GM18505 (cell line): ENCODE data around the gene LHPP.

Experiments used
- ATAC-seq: cut with Tn5 transposase; IDR thresholded peaks from one replicate; pipeline ENCODE4 v1.9.1; 2021; ENCODE audit not compliant: unreplicated experiment
- POLR2A ChIP-seq: IDR thresholded peaks from 4 replicates; pipeline ENCODE4 v1.6.1; 2011; ENCODE audit warnings: borderline replicate concordance; ENCODE audit not compliant: insufficient read depth, insufficient read length; ENCODE audit errors: extremely low read depth

LHPP gene

GRCh38 chr10:124461642-124462347 is at the start of gene LHPP:
LHPP (plus strand) TSS chr10:124461823; CDS start chr10:124461863, 40 bp downstream.
- peak; percentile 97 for ATAC-seq
- peak; percentile 41 for TF ChIP-seq POLR2A

- ATAC-seq: no peak
- no peak for TF ChIP-seq POLR2A
Measured at GRCh38 chr10:124414076-124414475, 47.5 kb upstream of the LHPP start.

DNA sequence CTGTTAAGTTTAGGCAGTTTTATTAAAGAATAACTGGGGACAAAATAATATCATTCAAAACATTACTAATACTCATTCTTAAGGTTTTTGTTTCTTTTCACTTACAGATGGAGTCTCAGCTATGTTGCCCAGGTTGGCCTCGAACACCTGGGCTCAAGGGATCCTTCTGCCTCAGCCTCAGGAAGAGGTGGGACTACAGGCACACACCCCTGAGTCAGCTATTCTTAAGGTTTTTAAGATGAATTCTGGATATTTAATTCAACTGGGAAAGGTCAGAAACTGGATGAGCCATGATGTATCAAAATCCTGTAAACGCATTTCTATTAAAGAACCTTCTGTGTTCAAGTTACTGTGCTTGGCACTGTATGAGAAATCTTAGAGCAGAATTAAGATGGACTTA is 46.4 kb upstream of the LHPP start:
- no peak for TF ChIP-seq POLR2A
- ATAC-seq: no peak

DNA sequence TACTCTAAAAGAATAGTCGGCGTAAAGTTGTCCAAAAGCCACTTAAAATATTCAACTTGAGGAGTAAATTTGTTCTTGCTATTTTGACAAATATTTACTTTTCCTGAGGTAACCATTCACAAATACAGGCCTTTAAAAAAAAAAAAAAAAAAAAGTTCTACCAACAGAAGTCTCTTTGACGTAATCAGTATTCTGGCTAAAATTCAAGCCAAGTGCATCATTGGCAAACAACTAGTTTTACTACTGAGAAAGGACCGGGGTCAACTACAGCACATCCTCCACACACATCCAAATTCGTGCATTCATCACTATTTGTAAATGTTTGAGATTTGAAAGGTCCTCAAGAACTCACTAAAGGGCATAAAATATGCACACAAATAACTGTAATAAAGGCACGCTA is 44.9 kb upstream of the LHPP start:
- no peak for ATAC-seq
- no peak for TF ChIP-seq POLR2A

- ATAC-seq: peak; percentile 36
- no peak for TF ChIP-seq POLR2A
Measured at GRCh38 chr10:124417895-124418725, 43.5 kb upstream of the LHPP start.

GRCh38 chr10:124418726-124419501 is 42.7 kb upstream of the LHPP start, which contains the start of gene OAT:
OAT (minus strand) TSS chr10:124418923; CDS start chr10:124412171, 6,752 bp downstream.
- TF ChIP-seq POLR2A: peak; percentile 67
- ATAC-seq: peak; percentile 92

DNA sequence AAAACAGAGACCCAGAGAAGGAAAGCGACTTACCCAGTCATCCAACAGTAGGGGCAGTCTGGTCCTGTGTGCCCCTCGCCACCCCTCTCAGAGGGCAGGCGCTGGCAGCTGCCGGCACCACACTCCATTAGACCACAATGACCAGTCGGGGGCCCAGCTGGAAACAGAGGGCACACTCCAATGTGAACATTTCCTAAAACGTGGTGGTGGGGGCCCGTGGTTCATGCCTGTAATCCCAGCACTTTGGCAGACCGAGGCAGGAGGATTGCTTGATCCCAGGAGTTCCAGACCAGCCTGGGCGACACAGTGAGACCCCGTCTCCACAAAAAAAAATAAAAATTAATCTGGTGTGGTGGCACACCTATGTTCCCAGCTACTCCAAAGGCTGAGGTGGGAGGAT is 42.0 kb upstream of the LHPP start:
- no peak for TF ChIP-seq POLR2A
- ATAC-seq: no peak

- TF ChIP-seq POLR2A: no peak
- ATAC-seq: no peak
Measured at GRCh38 chr10:124420254-124420653, 41.4 kb upstream of the LHPP start.

DNA sequence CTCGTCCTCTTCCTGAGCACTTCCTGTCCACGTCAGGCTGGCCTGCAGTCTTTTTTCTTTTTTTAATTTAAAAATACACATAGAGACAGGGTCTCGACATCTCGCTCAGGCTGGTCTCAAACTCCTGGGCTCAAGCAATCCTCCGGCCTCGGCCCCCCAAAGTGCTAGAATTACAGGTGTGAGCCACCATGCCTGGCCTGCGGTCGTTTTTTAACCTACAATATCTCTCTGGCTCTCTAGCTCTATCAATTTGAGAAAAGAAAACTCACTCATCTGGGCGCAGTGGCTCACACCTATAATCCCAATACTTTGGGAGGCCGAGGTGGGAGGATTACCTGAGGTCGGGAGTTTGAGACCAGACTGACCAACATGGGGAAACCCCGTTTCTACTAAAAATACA is 38.9 kb upstream of the LHPP start:
- no peak for ATAC-seq
- no peak for TF ChIP-seq POLR2A

GRCh38 chr10:124423813-124424212 is 37.8 kb upstream of the LHPP start:
- no peak for ATAC-seq
- no peak for TF ChIP-seq POLR2A

GRCh38 chr10:124425227-124425962 is 36.2 kb upstream of the LHPP start:
- no peak for ATAC-seq
- TF ChIP-seq POLR2A: no peak

GRCh38 chr10:124428207-124428777 is 33.3 kb upstream of the LHPP start:
- ATAC-seq: no peak
- TF ChIP-seq POLR2A: no peak
